ENCODE measurements around the gene TMEM151B. TPM values are rescaled to one million over a fixed set of nuclear protein-coding genes. Genes with fewer than 3 reads are reported as not detected.

TMEM151B gene
- total RNA-seq, 4 donors from 2014 or later: 0.09 to 0.21 TPM; not detected in 2

DNA sequence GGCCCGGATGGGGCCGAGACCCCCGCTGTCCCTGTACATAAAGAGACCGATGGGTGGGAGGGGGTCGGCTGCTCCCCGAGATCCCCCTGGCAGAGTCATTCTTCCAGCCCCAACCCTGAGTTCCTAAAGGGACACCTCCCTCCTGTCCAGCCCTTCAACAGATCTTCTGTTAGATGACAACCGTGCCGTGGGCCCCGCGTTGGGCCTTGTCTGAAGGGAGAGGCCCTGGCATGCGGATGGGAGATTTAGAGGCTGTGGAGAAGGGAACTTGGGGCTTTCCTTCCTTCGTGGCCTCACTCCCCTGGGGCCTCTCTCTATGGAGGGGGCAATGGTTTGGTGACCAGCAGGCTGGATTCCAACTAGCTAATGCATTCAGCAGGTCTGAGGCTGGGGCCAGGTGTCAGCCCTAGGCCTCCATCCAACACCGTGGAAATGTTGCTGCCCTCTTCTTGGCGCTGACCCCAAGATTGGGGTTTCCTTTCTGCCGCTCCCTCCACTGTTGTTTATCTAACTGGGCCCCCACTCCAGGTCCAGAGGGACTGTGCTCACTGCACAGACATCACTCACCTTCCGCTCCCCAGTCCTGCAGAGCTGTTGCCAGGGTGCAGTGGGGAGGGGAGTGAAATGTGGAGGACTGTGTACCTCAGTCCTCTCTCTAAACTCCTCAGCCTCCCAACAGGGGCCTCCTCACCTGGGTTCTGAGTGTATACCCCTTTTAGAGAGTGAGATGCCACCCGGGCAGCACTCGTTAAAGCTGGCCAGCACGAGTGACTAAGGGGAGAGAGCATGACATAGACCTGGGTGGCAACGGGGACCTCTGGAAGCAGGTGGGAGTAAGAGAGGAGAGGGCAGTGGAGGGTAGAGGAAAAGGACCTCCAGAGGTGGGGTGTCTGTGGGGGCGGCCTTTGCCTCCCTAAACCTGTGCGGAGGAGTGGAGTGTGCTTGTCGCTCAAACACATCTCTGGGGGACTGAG is 6.7 kb downstream of the TMEM151B start:
- H3K9me3 ChIP-seq: no peaks in the 10 kb centered on the region
- no peaks in the 10 kb centered on the region for H3K4me1 ChIP-seq
- no peaks in the 10 kb centered on the region for H3K36me3 ChIP-seq
- H3K27ac ChIP-seq: no peak overlapping the region
- no peak for TF ChIP-seq POLR2A (IDR thresholded peaks at IDR 0.05)
- TF ChIP-seq, protein P1, sequence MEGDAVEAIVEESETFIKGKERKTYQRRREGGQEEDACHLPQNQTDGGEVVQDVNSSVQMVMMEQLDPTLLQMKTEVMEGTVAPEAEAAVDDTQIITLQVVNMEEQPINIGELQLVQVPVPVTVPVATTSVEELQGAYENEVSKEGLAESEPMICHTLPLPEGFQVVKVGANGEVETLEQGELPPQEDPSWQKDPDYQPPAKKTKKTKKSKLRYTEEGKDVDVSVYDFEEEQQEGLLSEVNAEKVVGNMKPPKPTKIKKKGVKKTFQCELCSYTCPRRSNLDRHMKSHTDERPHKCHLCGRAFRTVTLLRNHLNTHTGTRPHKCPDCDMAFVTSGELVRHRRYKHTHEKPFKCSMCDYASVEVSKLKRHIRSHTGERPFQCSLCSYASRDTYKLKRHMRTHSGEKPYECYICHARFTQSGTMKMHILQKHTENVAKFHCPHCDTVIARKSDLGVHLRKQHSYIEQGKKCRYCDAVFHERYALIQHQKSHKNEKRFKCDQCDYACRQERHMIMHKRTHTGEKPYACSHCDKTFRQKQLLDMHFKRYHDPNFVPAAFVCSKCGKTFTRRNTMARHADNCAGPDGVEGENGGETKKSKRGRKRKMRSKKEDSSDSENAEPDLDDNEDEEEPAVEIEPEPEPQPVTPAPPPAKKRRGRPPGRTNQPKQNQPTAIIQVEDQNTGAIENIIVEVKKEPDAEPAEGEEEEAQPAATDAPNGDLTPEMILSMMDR (IDR thresholded peaks at IDR 0.05): no peak
- H3K4me3 ChIP-seq: no peak overlapping the region
- intact Hi-C loops (cut with DNase I; ENCODE audit: low total_unique reads): no loop called here
- H3K27me3 ChIP-seq: peaks cover 5 to 10% of the 10 kb centered on the region in 2 donors
- no peak for DNase-seq

DNA sequence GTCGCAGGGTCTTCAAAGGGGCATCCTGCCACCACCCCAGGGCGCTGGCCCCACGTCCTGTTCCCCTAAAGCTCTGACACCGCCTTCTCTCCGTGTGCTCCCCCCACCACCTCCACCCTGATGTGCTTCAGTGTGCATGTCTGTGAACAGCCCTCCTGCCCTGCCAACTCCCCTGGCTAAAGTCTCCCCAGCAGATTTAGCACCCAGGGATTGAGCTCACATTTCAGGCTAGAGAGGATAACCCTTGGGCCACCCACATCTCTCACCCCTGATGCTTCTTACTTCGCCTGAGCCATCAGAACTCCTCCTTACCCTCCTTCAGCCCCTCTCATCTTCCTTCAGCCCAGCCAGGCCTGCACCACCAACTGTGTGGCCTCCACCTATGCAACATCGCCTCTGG is 7.5 kb downstream of the TMEM151B start:
- Histone ChIP-seq H3K4me3 (no peak overlapping the region), H3K27ac (no peak overlapping the region), H3K9me3 (no peaks in the 10 kb centered on the region), H3K4me1 (no peaks in the 10 kb centered on the region), H3K36me3 (no peaks in the 10 kb centered on the region), H3K27me3 (peaks cover 0 to 10% of the 10 kb centered on the region in 2 donors)
- intact Hi-C loops (cut with DNase I; ENCODE audit: low total_unique reads): no loop called here
- DNase-seq: no peak
- no peak for TF ChIP-seq POLR2A (IDR thresholded peaks at IDR 0.05)
- TF ChIP-seq, protein P1 (IDR thresholded peaks at IDR 0.05): no peak

DNA sequence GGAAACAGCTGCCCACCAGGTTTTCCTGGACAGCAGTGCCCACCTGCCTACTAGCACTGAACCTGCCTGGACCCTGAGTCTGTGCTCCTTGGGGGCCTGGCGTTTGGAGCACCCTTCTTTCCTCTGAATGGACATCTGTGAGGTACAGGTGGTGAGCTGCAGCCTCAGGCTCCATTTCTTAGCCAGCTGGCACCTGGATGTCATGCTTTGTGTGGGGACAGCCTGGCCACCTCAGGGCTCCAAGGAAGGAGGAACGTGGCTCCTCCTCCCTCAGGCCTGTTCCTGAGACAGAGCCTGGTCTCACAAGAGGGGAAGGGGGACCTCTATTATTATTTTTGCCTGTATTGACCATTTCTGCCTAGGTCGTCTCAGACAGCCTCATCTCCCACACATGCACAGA is 8.1 kb downstream of the TMEM151B start:
- no peaks in the 10 kb centered on the region for H3K9me3 ChIP-seq
- H3K27ac ChIP-seq: no peak overlapping the region
- H3K27me3 ChIP-seq: peaks cover 0 to 6% of the 10 kb centered on the region in 2 donors
- H3K4me1 ChIP-seq: no peaks in the 10 kb centered on the region
- intact Hi-C loops (cut with DNase I; ENCODE audit: low total_unique reads): no loop called here
- no peak for DNase-seq
- TF ChIP-seq, protein P1 (IDR thresholded peaks at IDR 0.05): no peak
- TF ChIP-seq POLR2A (IDR thresholded peaks at IDR 0.05): no peak
- H3K4me3 ChIP-seq: no peak overlapping the region
- H3K36me3 ChIP-seq: no peaks in the 10 kb centered on the region

DNA sequence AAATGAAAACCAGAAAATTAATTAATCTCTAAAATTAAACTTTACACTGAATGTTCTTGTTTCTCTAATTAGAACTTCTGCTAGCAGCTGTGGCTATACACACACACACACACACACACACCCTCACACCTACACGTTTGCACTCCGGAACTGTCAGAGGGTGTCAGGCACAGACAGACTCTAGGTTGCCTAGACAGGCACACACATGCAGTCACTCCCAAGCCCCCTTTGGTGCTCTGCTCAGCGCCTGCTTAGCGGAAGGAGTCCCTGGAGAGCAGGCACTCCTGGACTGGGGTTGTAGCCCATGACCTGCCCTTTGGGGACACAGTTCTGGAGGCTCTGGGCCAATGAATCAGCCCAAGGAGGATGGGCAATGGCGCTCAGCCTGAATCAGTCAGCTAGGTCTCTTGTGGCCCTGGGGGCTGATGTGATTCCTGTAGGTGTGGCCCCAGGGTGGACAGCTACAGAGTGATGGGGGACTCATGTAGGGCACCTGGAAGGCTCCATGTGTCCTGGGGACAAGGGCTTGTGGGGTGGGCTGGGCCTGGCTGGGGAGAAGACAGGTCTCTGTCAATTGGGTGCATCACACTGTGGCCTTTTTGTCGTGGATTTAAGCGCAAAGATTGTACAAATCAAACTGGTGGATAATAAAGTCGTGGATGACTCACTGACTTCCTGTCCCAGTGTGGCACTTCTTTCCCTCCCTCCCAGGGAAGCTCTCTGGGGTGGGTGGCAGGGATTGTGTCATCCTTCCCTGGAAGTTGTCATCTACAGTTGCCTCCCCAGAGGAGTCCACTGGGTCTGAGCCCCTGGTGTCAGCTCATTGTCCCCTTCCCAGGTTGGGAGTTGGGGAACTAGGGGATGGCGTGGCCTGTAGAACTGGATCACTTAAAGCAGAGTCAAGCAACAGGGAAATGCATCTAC is 8.8 kb downstream of the TMEM151B start:
- Histone ChIP-seq H3K4me3 (no peak overlapping the region), H3K9me3 (no peaks in the 10 kb centered on the region), H3K36me3 (no peaks in the 10 kb centered on the region), H3K27ac (no peak overlapping the region), H3K27me3 (peaks cover 0 to 5% of the 10 kb centered on the region in 2 donors), H3K4me1 (no peaks in the 10 kb centered on the region)
- TF ChIP-seq, protein P1 (IDR thresholded peaks at IDR 0.05): no peak
- TF ChIP-seq POLR2A (IDR thresholded peaks at IDR 0.05): no peak
- no peak for DNase-seq
- intact Hi-C loops (cut with DNase I; ENCODE audit: low total_unique reads): no loop called here
